HFF-Myc (cell line): ENCODE data around the gene CDH13.

Experiments used
- DNase-seq: peaks from one replicate; pipeline ENCODE4 v3.0.0-alpha.2; 2011; ENCODE audit warnings: low read depth; ENCODE audit errors: extremely low read depth
- H3K4me3 ChIP-seq: replicated peaks from 2 replicates; pipeline ENCODE4 v1.5.1; 2011; ENCODE audit warnings: low read depth, mild to moderate bottlenecking, control low read depth, low read length
- TF ChIP-seq, protein P1 (sequence below): IDR thresholded peaks from 2 replicates; pipeline ENCODE4 v1.5.1; 2012; ENCODE audit warnings: mild to moderate bottlenecking, low read depth, low read length, control low read depth; ENCODE audit errors: missing control alignments

The CDH13 gene

DNA sequence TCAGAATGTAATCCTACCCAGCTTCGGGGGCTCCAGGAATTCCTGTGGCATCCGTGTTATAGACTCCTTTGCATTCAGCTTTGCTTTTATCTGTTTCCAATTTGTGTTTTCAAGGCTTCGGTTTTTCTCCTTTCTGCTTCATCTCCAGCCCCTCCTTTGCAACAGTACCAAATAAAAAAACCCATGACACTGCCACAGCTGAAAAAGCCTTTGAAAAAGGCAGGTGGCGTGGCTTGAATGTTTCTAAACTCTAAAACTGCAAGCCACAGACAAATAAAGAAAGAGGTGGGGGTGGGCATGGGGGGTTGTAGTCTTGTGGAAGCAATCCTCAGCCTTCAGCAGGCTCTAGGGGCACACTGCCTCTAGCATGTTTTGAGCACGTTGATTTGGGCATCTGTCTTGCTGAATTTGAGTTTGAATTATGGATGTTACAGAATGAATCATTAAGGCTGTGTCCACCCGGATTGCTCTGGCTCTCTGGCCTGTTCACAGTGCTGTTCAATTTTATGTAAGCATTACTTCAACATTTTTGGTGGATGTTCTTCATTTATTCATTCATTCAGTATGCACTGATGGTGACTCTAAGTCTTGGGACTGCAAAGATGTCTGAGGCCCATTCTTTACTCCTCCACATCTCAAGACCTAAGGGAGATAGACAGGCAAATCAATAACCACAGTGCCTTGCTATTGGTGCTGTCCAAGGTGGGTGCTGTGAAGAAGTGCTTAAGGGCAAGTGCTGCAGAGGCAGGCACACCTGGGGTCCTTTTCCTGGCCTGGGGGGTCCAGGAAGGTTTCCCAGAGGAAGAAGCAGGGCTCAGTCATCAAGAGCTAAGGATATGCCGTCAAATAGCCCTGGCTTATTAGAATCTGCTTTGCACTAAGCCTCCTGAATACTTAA, 77.4 kb downstream of the CDH13 start:
- TF ChIP-seq, protein P1, sequence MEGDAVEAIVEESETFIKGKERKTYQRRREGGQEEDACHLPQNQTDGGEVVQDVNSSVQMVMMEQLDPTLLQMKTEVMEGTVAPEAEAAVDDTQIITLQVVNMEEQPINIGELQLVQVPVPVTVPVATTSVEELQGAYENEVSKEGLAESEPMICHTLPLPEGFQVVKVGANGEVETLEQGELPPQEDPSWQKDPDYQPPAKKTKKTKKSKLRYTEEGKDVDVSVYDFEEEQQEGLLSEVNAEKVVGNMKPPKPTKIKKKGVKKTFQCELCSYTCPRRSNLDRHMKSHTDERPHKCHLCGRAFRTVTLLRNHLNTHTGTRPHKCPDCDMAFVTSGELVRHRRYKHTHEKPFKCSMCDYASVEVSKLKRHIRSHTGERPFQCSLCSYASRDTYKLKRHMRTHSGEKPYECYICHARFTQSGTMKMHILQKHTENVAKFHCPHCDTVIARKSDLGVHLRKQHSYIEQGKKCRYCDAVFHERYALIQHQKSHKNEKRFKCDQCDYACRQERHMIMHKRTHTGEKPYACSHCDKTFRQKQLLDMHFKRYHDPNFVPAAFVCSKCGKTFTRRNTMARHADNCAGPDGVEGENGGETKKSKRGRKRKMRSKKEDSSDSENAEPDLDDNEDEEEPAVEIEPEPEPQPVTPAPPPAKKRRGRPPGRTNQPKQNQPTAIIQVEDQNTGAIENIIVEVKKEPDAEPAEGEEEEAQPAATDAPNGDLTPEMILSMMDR: no peak

DNA sequence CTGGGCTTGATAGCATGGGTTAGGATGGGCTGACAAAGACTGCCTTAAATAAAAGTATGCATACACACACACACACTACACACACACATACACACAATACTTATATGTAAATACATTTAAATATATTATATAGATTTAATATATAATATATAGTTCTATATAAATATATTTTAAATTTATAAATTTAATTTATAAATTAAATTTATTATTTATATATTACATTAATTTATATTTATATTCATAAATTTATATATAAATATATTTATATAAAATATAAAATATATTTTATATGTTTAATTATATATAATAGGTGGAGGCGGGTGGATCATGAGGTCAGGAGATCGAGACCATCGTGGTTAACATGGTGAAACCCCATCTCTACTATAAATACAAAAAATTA, 83.2 kb downstream of the CDH13 start:
- DNase-seq: no peak
- H3K4me3 ChIP-seq: no peak overlapping the region
- TF ChIP-seq, protein P1: no peak

More for the DNA sequence above, 77.4 kb downstream of the CDH13 start:
- DNase-seq: no peak
- H3K4me3 ChIP-seq: no peak overlapping the region

DNA sequence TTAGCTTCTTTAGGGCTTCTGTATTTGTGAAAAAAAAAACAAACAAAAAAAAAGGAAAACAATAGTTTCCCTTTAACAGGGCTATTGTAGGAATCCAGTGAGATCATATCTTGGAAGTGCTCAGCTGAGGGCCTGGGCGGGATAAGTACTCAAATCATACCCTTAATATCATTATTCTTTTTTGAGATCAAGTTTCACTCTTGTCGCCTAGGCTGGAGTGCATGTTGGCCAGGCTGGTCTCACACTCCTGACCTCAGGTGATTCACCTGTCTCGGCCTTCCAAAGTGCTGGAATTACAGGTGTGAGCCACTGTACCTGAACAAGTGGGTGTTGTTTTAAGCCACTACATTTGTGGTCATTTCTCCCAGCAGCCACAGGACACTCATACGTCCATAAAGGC, 87.0 kb downstream of the CDH13 start:
- no peak overlapping the region for H3K4me3 ChIP-seq
- DNase-seq: no peak
- TF ChIP-seq, protein P1: no peak

DNA sequence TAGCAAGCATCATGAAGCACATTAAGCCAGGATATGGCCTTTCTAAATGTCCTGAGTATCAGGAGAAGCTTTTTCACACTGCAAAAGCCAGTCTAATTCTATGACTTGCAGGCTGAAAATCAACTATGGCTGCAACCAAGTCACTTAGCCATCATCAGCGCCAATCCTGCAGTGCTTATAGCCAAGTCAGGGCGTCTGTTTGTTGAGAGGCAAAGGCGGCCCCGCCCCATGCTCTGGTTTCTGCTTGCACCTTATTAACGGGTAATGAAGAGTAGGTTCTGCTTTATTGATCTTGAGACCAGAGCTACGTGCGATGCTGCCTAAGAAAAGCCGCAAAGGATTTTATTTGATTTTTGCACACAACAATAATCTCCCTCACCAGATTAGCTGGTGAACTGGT, 88.4 kb downstream of the CDH13 start:
- no peak overlapping the region for H3K4me3 ChIP-seq
- TF ChIP-seq, protein P1: no peak
- DNase-seq: no peak

DNA sequence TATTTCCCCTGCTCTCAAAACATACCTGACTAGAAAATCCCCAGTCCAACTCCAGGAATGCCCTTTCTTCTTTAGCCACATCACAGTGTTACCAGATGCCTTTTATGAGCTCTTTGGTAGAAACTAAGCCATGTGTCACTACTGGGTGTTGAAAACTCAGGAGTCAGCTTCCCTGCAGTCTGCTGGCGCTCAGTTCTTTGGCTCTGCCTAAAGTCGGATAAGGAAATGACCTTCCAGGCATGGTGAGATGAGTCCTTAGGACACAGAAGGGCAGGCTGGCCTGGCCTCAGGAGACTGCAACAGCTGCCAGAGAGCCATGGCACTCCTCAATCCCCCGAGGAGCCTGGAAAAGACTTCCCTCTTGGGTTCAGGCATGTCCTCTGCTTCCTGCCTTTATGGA, 89.1 kb downstream of the CDH13 start:
- TF ChIP-seq, protein P1: no peak
- no peak overlapping the region for H3K4me3 ChIP-seq
- no peak for DNase-seq

DNA sequence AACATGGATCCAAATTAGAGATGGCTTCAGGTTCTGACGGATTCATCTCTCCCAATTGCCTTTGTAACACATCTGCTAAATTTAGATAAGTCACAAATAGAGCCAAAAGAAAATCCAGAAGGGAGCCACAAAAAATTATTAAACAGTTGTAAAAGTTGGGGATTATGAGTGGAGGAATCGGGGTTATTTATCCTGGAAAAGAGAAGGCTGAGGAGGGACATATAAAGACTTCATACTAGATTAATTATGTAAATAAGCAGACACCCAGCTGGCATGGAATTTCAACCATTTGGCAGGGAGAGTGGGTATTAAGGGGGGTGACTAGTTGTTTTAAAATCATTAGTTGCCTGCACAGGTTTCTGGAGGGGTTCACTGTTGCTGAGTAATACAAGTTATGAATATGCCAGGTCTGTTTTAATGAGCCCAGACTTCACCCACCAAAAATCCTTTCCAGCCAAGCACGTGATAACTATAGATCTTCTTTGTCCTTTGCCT, 89.6 kb downstream of the CDH13 start:
- TF ChIP-seq, protein P1: no peak
- H3K4me3 ChIP-seq: no peak overlapping the region
- DNase-seq: no peak

DNA sequence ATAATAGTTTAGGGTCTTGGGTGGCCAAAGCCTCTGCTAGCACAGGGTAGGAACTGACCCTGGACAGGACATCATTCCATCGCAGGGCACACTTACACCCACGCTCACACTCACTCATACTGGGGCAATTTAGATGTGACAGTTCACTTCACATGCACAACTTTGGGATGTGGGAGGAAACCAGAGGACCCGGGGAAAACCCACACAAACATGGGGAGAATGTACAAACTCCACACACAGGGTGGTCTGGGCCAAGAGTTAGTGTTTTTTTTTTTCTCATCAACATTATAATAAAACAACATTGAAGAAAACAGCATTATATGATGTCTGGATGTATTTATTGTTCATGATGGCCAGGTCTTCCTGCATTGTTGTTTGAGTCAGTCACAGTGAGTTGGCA, 93.6 kb downstream of the CDH13 start:
- DNase-seq: no peak
- TF ChIP-seq, protein P1: no peak

More for the DNA sequence above, 93.6 kb downstream of the CDH13 start:
- H3K4me3 ChIP-seq: no peak overlapping the region
